ENCODE data around the gene VSX1. TPM values are rescaled to one million over a fixed set of nuclear protein-coding genes. Genes with fewer than 3 reads are reported as not detected.

Gene VSX1
- total RNA-seq, 2 experiments from 2014 or later = not detected

GRCh38 chr20:25099601-25100140, 17.7 kb upstream of the VSX1 start:
- Mint-ChIP-seq H3K4me3 (no peak overlapping the region), H3K36me3 (no peaks in the 10 kb centered on the region), H3K27ac (no peak overlapping the region), H3K4me1 (peaks cover 12% of the 10 kb centered on the region), H3K9me3 (no peaks in the 10 kb centered on the region), H3K27me3 (peaks cover 4% of the 10 kb centered on the region)
- DNase-seq = no peak

GRCh38 chr20:25097498-25097897, 15.6 kb upstream of the VSX1 start:
- no peak for DNase-seq
- peaks cover 12% of the 10 kb centered on the region for H3K4me1 Mint-ChIP-seq
- no peak overlapping the region for H3K27ac Mint-ChIP-seq
- no peaks in the 10 kb centered on the region for H3K9me3 Mint-ChIP-seq
- H3K36me3 Mint-ChIP-seq = no peaks in the 10 kb centered on the region
- H3K4me3 Mint-ChIP-seq = no peak overlapping the region
- peaks cover 4% of the 10 kb centered on the region for H3K27me3 Mint-ChIP-seq

GRCh38 chr20:25090492-25091429, 8.8 kb upstream of the VSX1 start:
- H3K9me3 Mint-ChIP-seq = no peaks in the 10 kb centered on the region
- DNase-seq = peak; percentile 71
- peaks cover 21% of the 10 kb centered on the region for H3K4me1 Mint-ChIP-seq
- H3K36me3 Mint-ChIP-seq = no peaks in the 10 kb centered on the region
- peak overlapping the region; percentile 5 for H3K27ac Mint-ChIP-seq
- H3K4me3 Mint-ChIP-seq = peak overlapping the region; percentile 15
- peaks cover 7% of the 10 kb centered on the region for H3K27me3 Mint-ChIP-seq

GRCh38 chr20:25089662-25090061, 7.7 kb upstream of the VSX1 start:
- Mint-ChIP-seq H3K36me3 (no peaks in the 10 kb centered on the region), H3K9me3 (no peaks in the 10 kb centered on the region), H3K4me1 (peaks cover 21% of the 10 kb centered on the region), H3K27ac (no peak overlapping the region), H3K4me3 (no peak overlapping the region), H3K27me3 (peaks cover 18% of the 10 kb centered on the region)
- no peak for DNase-seq

- Mint-ChIP-seq H3K27ac (no peak overlapping the region), H3K9me3 (no peaks in the 10 kb centered on the region), H3K4me1 (peaks cover 21% of the 10 kb centered on the region), H3K4me3 (no peak overlapping the region), H3K27me3 (peaks cover 24% of the 10 kb centered on the region), H3K36me3 (no peaks in the 10 kb centered on the region)
- no peak for DNase-seq
Observed at GRCh38 chr20:25089096-25089495, 7.2 kb upstream of the VSX1 start.

- H3K36me3 Mint-ChIP-seq = no peaks in the 10 kb centered on the region
- H3K4me1 Mint-ChIP-seq = peaks cover 27% of the 10 kb centered on the region
- DNase-seq = no peak
- H3K9me3 Mint-ChIP-seq = no peaks in the 10 kb centered on the region
- peaks cover 32% of the 10 kb centered on the region for H3K27me3 Mint-ChIP-seq
- H3K4me3 Mint-ChIP-seq = no peak overlapping the region
- no peak overlapping the region for H3K27ac Mint-ChIP-seq
Observed at GRCh38 chr20:25088267-25088666, 6.3 kb upstream of the VSX1 start.

- Mint-ChIP-seq H3K27me3 (peaks cover 41% of the 10 kb centered on the region), H3K9me3 (no peaks in the 10 kb centered on the region), H3K4me3 (no peak overlapping the region), H3K27ac (no peak overlapping the region), H3K36me3 (no peaks in the 10 kb centered on the region), H3K4me1 (peaks cover 31% of the 10 kb centered on the region)
- DNase-seq = no peak
Observed at GRCh38 chr20:25087186-25087929, 5.4 kb upstream of the VSX1 start.

GRCh38 chr20:25085756-25086495, 4.0 kb upstream of the VSX1 start:
- no peak overlapping the region for H3K27ac Mint-ChIP-seq
- peaks cover 53% of the 10 kb centered on the region for H3K27me3 Mint-ChIP-seq
- H3K36me3 Mint-ChIP-seq = no peaks in the 10 kb centered on the region
- H3K4me3 Mint-ChIP-seq = no peak overlapping the region
- H3K9me3 Mint-ChIP-seq = no peaks in the 10 kb centered on the region
- DNase-seq = no peak
- peaks cover 22% of the 10 kb centered on the region for H3K4me1 Mint-ChIP-seq

GRCh38 chr20:25084626-25085187, 2.8 kb upstream of the VSX1 start:
- Mint-ChIP-seq H3K27me3 (peaks cover 65% of the 10 kb centered on the region), H3K36me3 (no peaks in the 10 kb centered on the region), H3K4me1 (peaks cover 12% of the 10 kb centered on the region), H3K4me3 (peak overlapping the region; percentile 25), H3K9me3 (no peaks in the 10 kb centered on the region), H3K27ac (no peak overlapping the region)
- no peak for DNase-seq

GRCh38 chr20:25083773-25084625, 2.1 kb upstream of the VSX1 start:
- H3K27ac Mint-ChIP-seq = no peak overlapping the region
- H3K4me3 Mint-ChIP-seq = peak overlapping the region; percentile 25
- DNase-seq = no peak
- H3K4me1 Mint-ChIP-seq = peaks cover 12% of the 10 kb centered on the region
- no peaks in the 10 kb centered on the region for H3K36me3 Mint-ChIP-seq
- H3K27me3 Mint-ChIP-seq = peaks cover 70% of the 10 kb centered on the region
- H3K9me3 Mint-ChIP-seq = no peaks in the 10 kb centered on the region

GRCh38 chr20:25083141-25083772, 1.3 kb upstream of the VSX1 start:
- Mint-ChIP-seq H3K27ac (no peak overlapping the region), H3K4me3 (peak overlapping the region; percentile 7)

GRCh38 chr20:25082498-25082873, 545 bp upstream of the VSX1 start:
- no peak overlapping the region for H3K27ac Mint-ChIP-seq
- peaks cover 14% of the 10 kb centered on the region for H3K4me1 Mint-ChIP-seq
- no peak overlapping the region for H3K4me3 Mint-ChIP-seq
- H3K27me3 Mint-ChIP-seq = peaks cover 85% of the 10 kb centered on the region
- no peaks in the 10 kb centered on the region for H3K36me3 Mint-ChIP-seq
- DNase-seq = no peak
- H3K9me3 Mint-ChIP-seq = no peaks in the 10 kb centered on the region

More at GRCh38 chr20:25083141-25083772, 1.3 kb upstream of the VSX1 start:
- H3K4me1 Mint-ChIP-seq = peaks cover 12% of the 10 kb centered on the region
- no peaks in the 10 kb centered on the region for H3K36me3 Mint-ChIP-seq
- H3K27me3 Mint-ChIP-seq = peaks cover 78% of the 10 kb centered on the region
- H3K9me3 Mint-ChIP-seq = no peaks in the 10 kb centered on the region
- no peak for DNase-seq

- peak; percentile 55 for DNase-seq
- Mint-ChIP-seq H3K27ac (no peak overlapping the region), H3K9me3 (no peaks in the 10 kb centered on the region), H3K4me1 (peaks cover 19% of the 10 kb centered on the region), H3K36me3 (no peaks in the 10 kb centered on the region), H3K4me3 (no peak overlapping the region), H3K27me3 (peaks cover 93% of the 10 kb centered on the region)
Observed at GRCh38 chr20:25081065-25081729, 744 bp downstream of the VSX1 start.
